ENCODE data around the gene HSPA1L. TPM values are rescaled to one million over a fixed set of nuclear protein-coding genes. Genes with fewer than 3 reads are reported as not detected.
A peak's percentile ranks its signal among the peaks of the same experiment; 100 is the strongest.
"Not testable (repeated sequence)": the region's sequence is repeated elsewhere in the genome, so short reads cannot be mapped to it uniquely, and the experiment has no call there.

The HSPA1L gene
- total and polyA plus RNA-seq, 2 donors (not counting 1 experiment from before 2014, with no cell fraction given) = 0.74 to 3.1 TPM

GRCh38 chr6:31851980-31852718 lies 37.1 kb upstream of the HSPA1L start:
- H3K36me3 ChIP-seq (ENCODE audit: control insufficient read depth, insufficient read depth, low read length); H3K27me3 ChIP-seq (ENCODE audit: control insufficient read depth, insufficient read depth, low read length); H3K4me1 ChIP-seq (ENCODE audit: control insufficient read depth, extremely low read depth, insufficient read depth, low read length); H2AFZ ChIP-seq (ENCODE audit: low read length); H3K79me2 ChIP-seq (ENCODE audit: control insufficient read depth, insufficient read depth, low read length); DNase-seq (ENCODE audit: low read depth in 2 of 2); H3K9me3 ChIP-seq (ENCODE audit: control insufficient read depth, insufficient read depth, low read depth, low read length); H3K4me3 ChIP-seq (replicated peaks in 1 of 4; ENCODE audit: control extremely low read depth in 1 of 4, insufficient read depth in 1 of 4, low read depth in 3 of 4, low read length in 4 of 4); H3K4me2 ChIP-seq (ENCODE audit: extremely low read depth, insufficient read depth, low read length); H3K27ac ChIP-seq (ENCODE audit: insufficient read depth, low read length); H3K9ac ChIP-seq (ENCODE audit: insufficient read depth, low read length); H4K20me1 ChIP-seq (ENCODE audit: control insufficient read depth, extremely low read depth, insufficient read depth, low read length): not testable (repeated sequence)

GRCh38 chr6:31851485-31851832 lies 36.4 kb upstream of the HSPA1L start:
- H3K27me3 ChIP-seq (ENCODE audit: control insufficient read depth, insufficient read depth, low read length) = no peaks in the 10 kb centered on the region
- no peak overlapping the region for H3K27ac ChIP-seq (ENCODE audit: insufficient read depth, low read length)
- H3K4me2 ChIP-seq (ENCODE audit: extremely low read depth, insufficient read depth, low read length) = peak overlapping the region; percentile 25
- H2AFZ ChIP-seq (ENCODE audit: low read length) = no peak overlapping the region
- peak in 1 of 2 donors; percentile 54 for DNase-seq (ENCODE audit: low read depth in 2 of 2)
- H3K4me1 ChIP-seq (ENCODE audit: control insufficient read depth, extremely low read depth, insufficient read depth, low read length) = no peaks in the 10 kb centered on the region
- no peaks in the 10 kb centered on the region for H3K9me3 ChIP-seq (ENCODE audit: control insufficient read depth, insufficient read depth, low read depth, low read length)
- H4K20me1 ChIP-seq (ENCODE audit: control insufficient read depth, extremely low read depth, insufficient read depth, low read length) = no peaks in the 10 kb centered on the region
- no peak overlapping the region for H3K9ac ChIP-seq (ENCODE audit: insufficient read depth, low read length)
- TF ChIP-seq EZH2 (IDR thresholded peaks at IDR 0.05; ENCODE audit: low read length, missing control alignments) (no peak), CTCF (conservative IDR thresholded peaks at IDR 0.05 in 1 of 2, IDR thresholded peaks at IDR 0.05 in 1 of 2; ENCODE audit: low read depth in 1 of 2, low read length in 2 of 2) (no peak)
- H3K36me3 ChIP-seq (ENCODE audit: control insufficient read depth, insufficient read depth, low read length) = no peaks in the 10 kb centered on the region
- H3K4me3 ChIP-seq (replicated peaks in 1 of 4; ENCODE audit: control extremely low read depth in 1 of 4, insufficient read depth in 1 of 4, low read depth in 3 of 4, low read length in 4 of 4) = no peak overlapping the region
- H3K79me2 ChIP-seq (ENCODE audit: control insufficient read depth, insufficient read depth, low read length) = no peaks in the 10 kb centered on the region

GRCh38 chr6:31850765-31851484 lies 35.8 kb upstream of the HSPA1L start:
- no peak overlapping the region for H3K27ac ChIP-seq (ENCODE audit: insufficient read depth, low read length)

More at GRCh38 chr6:31850765-31851484, 35.8 kb upstream of the HSPA1L start:
- Histone ChIP-seq H3K4me1 (ENCODE audit: control insufficient read depth, extremely low read depth, insufficient read depth, low read length) (no peaks in the 10 kb centered on the region), H3K27me3 (ENCODE audit: control insufficient read depth, insufficient read depth, low read length) (no peaks in the 10 kb centered on the region), H4K20me1 (ENCODE audit: control insufficient read depth, extremely low read depth, insufficient read depth, low read length) (no peaks in the 10 kb centered on the region), H3K79me2 (ENCODE audit: control insufficient read depth, insufficient read depth, low read length) (no peaks in the 10 kb centered on the region), H3K9me3 (ENCODE audit: control insufficient read depth, insufficient read depth, low read depth, low read length) (no peaks in the 10 kb centered on the region), H3K9ac (ENCODE audit: insufficient read depth, low read length) (no peak overlapping the region), H3K36me3 (ENCODE audit: control insufficient read depth, insufficient read depth, low read length) (no peaks in the 10 kb centered on the region), H2AFZ (ENCODE audit: low read length) (no peak overlapping the region), H3K4me2 (ENCODE audit: extremely low read depth, insufficient read depth, low read length) (no peak overlapping the region), H3K4me3 (replicated peaks in 1 of 4; ENCODE audit: control extremely low read depth in 1 of 4, insufficient read depth in 1 of 4, low read depth in 3 of 4, low read length in 4 of 4) (no peak overlapping the region)
- DNase-seq (ENCODE audit: low read depth in 2 of 2) = no peak
- no peak for TF ChIP-seq CTCF (conservative IDR thresholded peaks at IDR 0.05 in 1 of 2, IDR thresholded peaks at IDR 0.05 in 1 of 2; ENCODE audit: low read depth in 1 of 2, low read length in 2 of 2)
- no peak for TF ChIP-seq EZH2 (IDR thresholded peaks at IDR 0.05; ENCODE audit: low read length, missing control alignments)
